Epithelial cell of proximal tubule (primary cell): Measurements from ENCODE around the gene MTLN. TPM values are rescaled to one million over a fixed set of nuclear protein-coding genes. Genes with fewer than 3 reads are reported as not detected.
A peak's percentile ranks its signal among the peaks of the same experiment; 100 is the strongest.
"Not testable (repeated sequence)": the region's sequence is repeated elsewhere in the genome, so short reads cannot be mapped to it uniquely, and the experiment has no call there.

Experiments used
- DNase-seq: peaks from one replicate; pipeline ENCODE4 v3.0.0-alpha.2; 2011; ENCODE audit warnings: low read depth
- H3K4me3 ChIP-seq: 2 replicates; pipeline ENCODE4 v1.5.1; 2011; ENCODE audit warnings: low read depth, mild to moderate bottlenecking, low read length
- CTCF ChIP-seq: conservative IDR thresholded peaks from 2 replicates; pipeline ENCODE4 v1.5.1; 2012; ENCODE audit warnings: low read depth, mild to moderate bottlenecking, low read length
- total RNA-seq: library from RNA; depleted of rRNA; stranded (reverse); fragments of >200 nt; gene quantifications from 2 replicates; pipeline ENCODE4 v1.2.3, GENCODE V29; 2015

MTLN gene
- total RNA-seq, 1 donor from 2014 or later = 188 TPM

DNA sequence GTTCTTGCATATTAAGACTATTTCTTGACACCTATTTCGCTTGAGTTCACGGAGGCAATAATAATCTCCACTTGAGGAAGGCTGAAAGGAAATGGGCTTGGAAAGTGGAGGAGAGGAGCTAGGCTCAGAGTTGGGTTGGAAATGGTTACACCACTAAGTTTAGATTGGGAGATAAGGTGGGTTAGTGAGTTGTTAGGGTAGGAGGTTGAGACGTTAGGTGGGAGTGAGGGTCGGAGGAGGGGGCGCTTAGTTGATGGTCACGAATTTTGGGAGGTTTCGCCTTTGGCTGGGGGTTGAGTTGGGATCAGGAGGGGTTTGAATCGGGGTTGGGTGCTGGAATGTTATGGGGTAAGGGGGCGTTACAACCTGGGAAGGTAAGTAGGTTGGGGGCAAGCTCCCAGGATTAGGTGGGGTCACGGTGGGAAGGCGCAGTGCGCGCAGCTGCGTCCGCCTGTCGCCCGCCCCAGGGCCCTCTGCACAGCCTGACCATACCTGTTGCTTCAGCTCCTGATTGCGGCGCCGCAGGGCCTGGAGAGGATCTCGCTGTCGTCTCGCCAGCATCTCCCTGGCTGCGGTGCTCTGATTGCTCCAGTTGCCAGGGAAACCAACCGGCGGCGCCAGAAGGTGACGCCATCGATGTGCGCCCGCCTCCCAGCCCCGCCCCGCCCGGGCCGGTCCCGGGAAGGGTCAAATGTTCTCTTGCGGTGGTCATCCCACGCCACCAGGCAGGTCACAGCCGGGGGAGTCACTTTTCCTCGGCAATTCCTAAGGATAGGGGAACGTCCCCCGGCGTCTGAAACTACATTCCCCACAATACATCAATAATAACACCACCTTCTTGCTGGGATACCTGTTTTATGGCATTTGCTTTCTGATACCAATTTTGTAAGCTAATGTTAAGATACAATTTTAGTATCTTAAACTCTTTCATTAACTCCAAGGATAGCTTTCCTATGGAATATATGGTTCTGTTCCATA, 7.7 kb downstream of the MTLN start, which contains the start of gene NPHP1:
Gene NPHP1, minus strand, starts transcription at position 606 of the 978 bp plus-strand sequence. Its CDS starts 45 bp downstream, at position 561.
- peak within 1 kb of the TSS; percentile 86 for H3K4me3 ChIP-seq
- TF ChIP-seq CTCF = no peak
- no peak for DNase-seq

- no peak for DNase-seq
- TF ChIP-seq CTCF = no peak
- H3K4me3 ChIP-seq = no peak overlapping the region
Measured at GRCh38 chr2:110198016-110198415, 14.3 kb downstream of the MTLN start.

GRCh38 chr2:110197452-110197851, 14.9 kb downstream of the MTLN start:
- H3K4me3 ChIP-seq = no peak overlapping the region
- DNase-seq = no peak
- TF ChIP-seq CTCF = no peak

- DNase-seq, H3K4me3 ChIP-seq: not testable (repeated sequence)
Measured at GRCh38 chr2:110190169-110190568, 22.2 kb downstream of the MTLN start.

GRCh38 chr2:110182449-110182848, 29.9 kb downstream of the MTLN start:
- DNase-seq = no peak
- H3K4me3 ChIP-seq = no peak overlapping the region
- TF ChIP-seq CTCF = no peak

GRCh38 chr2:110180036-110180435, 32.3 kb downstream of the MTLN start:
- TF ChIP-seq CTCF = no peak
- DNase-seq = no peak
- no peak overlapping the region for H3K4me3 ChIP-seq

GRCh38 chr2:110173523-110173922, 38.8 kb downstream of the MTLN start:
- DNase-seq = no peak
- H3K4me3 ChIP-seq = no peak overlapping the region

More at GRCh38 chr2:110173523-110173922, 38.8 kb downstream of the MTLN start:
- TF ChIP-seq CTCF = no peak
